GM12801 (cell line): ENCODE data around the gene AHNAK.

Source experiments
- CTCF ChIP-seq: IDR thresholded peaks from one replicate; pipeline ENCODE4 v1.5.1; 2011; ENCODE audit warnings: control low read depth; ENCODE audit not compliant: insufficient read length; ENCODE audit errors: extremely low read depth

Gene AHNAK

GRCh38 chr11:62506413-62507124 lies 40.0 kb downstream of the AHNAK start:
- TF ChIP-seq CTCF = no peak

GRCh38 chr11:62505440-62506091 lies 41.0 kb downstream of the AHNAK start:
- TF ChIP-seq CTCF = no peak

- no peak for TF ChIP-seq CTCF
Measured at GRCh38 chr11:62505059-62505439, 41.6 kb downstream of the AHNAK start.

- no peak for TF ChIP-seq CTCF
Measured at GRCh38 chr11:62504158-62504973, 42.2 kb downstream of the AHNAK start.

GRCh38 chr11:62502030-62502730 lies 44.4 kb downstream of the AHNAK start:
- no peak for TF ChIP-seq CTCF

GRCh38 chr11:62501432-62501891 lies 45.1 kb downstream of the AHNAK start:
- TF ChIP-seq CTCF = no peak

GRCh38 chr11:62500650-62501030 lies 46.0 kb downstream of the AHNAK start:
- TF ChIP-seq CTCF = no peak
